GM21786 (cell line): Measurements from ENCODE around the gene B3GNT4.
"Not testable (repeated sequence)": the region's sequence is repeated elsewhere in the genome, so short reads cannot be mapped to it uniquely, and the experiment has no call there.

Experiments
- ATAC-seq: cut with Tn5 transposase; IDR thresholded peaks from one replicate; pipeline ENCODE4 v1.9.1; 2021; ENCODE audit not compliant: unreplicated experiment

B3GNT4 gene

DNA sequence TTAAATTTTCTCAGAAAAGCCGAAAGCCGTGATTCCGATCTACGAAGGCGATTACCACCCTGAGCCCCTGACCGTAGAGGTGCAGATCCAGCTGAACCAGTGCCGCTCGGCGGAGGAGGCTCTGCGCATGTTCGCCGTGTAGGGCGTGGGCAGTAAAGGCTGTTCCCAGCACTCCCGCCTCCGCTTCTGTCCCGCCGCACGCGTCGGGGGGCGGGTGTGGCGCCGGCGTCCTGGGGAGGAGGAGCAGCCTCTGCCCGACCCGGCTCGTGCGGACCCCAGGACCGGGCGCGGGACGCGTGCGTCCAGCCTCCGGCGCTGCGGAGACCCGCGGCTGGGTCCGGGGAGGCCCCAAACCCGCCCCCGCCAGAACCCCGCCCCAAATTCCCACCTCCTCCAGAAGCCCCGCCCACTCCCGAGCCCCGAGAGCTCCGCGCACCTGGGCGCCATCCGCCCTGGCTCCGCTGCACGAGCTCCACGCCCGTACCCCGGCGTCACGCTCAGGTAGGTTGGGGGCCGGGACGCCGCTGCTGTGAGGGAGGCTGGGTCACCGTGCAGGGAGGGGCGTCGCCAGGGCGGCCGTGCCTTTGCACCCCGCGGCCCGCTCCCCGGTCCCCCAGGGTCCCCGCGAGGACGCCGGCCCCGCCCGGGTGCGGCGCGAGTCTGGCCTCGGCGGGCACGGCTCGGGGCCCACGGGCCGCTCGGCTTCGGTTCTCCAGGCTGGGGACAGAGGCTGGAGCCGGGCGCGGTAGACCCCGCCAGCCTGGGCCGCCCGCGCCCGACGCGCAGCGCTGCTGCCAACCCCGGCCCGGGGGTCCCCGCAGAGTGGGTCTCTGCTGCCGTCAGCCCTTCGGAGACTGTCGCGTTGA is at the start of gene B3GNT4:
Gene B3GNT4, plus strand, starts transcription at position 409 of the 866 bp plus-strand sequence. CDS start 910 bp downstream, outside the sequence.
- ATAC-seq: no peak

GRCh38 chr12:122155705-122156104 is 47.8 kb upstream of the B3GNT4 start:
- ATAC-seq: no peak

DNA sequence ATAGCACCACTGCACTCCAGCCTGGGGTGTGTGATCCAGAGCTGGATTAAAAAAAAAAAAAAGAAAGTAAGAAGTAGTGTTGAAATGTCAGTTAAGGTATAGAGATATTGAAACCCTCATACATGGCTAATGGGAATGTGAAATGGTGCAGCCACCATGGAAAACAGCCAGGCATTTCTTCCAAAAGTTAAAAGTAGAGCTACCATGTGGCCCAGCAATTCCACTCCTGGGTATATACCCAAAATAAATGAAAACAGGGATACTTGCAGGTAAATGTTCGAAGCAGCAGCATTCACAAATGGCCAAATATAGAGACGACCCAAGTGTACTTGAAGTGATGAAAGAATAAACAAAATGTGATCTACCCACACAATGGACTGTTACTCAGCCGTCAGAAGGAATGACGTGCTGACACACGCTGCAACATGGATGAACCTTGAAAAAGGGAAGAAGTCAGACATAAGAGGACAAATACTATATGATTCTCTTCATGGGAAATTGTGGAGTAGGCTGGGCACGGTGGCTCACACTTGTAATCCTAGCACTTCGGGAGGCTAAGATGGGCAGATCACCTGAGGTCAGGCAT is 44.7 kb upstream of the B3GNT4 start:
- ATAC-seq: no peak

DNA sequence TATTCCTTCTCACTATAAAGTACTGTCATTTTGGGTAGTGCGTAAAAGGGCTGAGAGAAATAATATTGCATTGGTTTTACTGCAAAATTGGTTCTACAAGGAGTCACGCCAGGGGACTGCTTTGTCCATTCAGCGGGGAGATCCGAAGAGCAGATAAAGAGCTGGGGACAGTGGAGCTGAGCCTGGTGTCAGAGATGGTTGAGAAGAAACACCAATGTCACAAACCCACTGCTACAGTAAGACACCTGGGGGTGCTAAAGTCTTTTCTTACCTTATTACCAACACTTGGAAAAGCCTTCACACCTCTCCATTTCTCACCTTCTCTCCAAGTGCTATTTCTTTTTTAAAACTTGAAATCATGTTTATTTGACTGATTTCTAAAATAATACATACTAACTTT is 43.6 kb upstream of the B3GNT4 start:
- no peak for ATAC-seq

GRCh38 chr12:122160761-122161160 is 42.7 kb upstream of the B3GNT4 start:
- ATAC-seq: no peak

DNA sequence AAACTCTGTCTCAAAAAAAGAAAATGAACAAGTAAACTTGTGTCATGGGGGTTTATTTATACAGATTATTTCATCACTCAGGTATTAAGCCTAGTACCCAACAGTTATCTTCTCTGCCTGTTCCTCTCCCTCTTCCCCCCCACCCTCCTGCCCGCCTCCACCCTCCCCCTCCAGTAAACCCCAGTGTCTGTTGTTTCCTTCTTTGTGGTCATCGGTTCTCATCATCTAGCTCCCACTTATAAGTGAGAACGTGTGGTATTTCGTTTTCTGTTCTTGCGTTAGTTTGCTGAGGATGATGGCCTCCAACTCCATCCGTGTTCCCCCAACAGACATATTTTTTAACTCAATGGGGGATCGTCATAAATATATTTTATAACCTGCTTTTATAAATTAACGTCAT is 41.8 kb upstream of the B3GNT4 start:
- ATAC-seq: no peak

DNA sequence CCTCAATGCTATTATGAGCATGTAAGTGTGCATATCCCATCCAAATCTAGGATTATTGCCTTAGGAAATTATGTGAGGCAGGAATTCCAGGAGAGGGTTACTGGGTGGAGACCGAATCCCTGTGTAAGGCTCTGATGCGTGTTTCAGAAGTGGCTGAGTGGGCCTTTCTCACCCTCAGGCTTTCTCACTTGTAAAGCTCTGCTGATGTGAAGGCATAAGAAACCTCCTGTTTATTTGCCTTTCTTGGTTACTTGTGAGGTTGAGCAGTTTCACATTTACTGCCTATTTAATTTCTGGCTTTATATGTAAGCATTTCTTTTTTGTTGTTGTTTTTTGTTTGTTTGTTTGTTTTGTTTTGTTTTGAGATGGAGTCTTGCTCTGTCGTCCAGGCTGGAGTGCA is 40.5 kb upstream of the B3GNT4 start:
- no peak for ATAC-seq

DNA sequence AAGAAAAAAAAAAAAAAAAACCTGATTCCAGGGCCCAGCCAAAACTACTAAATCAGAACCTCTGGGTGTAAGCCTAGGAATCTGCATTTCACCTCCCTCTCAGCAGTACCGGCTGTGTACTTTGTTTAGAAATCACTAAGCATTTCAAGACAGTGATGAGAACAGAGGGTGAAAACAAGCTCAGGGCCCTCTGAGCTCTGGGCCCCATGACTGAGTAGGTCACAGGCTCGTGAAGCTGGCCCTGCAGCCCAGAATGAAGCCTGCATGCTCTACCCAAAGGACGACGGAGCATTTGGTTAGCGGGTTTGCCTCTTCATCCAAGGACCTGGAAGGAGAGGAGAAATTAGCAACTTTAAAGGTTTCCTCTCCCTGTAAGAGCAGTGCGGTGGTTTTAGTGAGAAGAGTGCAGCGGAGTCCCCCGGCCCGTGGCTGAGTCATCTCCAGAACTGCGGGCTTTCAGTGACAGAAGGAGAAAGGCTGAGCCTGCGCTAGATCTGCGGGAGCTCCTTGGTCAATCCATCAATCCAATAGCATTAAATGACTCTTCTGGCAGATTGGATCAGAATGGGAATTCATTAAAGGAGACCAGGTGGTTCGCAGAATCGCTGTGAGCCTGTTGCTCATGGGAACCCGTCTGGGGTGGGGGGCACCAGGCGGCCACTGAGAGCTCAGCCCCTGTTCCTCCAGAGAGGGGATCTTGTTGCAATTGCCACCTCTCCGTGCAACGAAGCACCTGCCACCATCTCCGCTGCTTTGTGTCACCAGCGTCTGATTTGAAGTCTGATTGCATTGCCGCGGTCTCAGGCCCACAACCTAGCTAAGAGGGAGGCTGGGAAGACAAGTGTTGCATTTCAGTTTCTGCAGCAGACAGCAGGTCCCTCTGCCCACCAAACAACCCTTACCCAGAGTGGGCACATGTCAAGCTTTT is 36.8 kb upstream of the B3GNT4 start:
- no peak for ATAC-seq

- ATAC-seq: no peak
These were observed 36.1 kb upstream of the B3GNT4 start for GRCh38 chr12:122167356-122167925.

- ATAC-seq: no peak
These were observed 35.0 kb upstream of the B3GNT4 start for GRCh38 chr12:122168492-122168891.

- ATAC-seq: no peak
These were observed 32.1 kb upstream of the B3GNT4 start for GRCh38 chr12:122171399-122171798.

GRCh38 chr12:122172262-122172939 is 31.1 kb upstream of the B3GNT4 start:
- ATAC-seq: no peak

DNA sequence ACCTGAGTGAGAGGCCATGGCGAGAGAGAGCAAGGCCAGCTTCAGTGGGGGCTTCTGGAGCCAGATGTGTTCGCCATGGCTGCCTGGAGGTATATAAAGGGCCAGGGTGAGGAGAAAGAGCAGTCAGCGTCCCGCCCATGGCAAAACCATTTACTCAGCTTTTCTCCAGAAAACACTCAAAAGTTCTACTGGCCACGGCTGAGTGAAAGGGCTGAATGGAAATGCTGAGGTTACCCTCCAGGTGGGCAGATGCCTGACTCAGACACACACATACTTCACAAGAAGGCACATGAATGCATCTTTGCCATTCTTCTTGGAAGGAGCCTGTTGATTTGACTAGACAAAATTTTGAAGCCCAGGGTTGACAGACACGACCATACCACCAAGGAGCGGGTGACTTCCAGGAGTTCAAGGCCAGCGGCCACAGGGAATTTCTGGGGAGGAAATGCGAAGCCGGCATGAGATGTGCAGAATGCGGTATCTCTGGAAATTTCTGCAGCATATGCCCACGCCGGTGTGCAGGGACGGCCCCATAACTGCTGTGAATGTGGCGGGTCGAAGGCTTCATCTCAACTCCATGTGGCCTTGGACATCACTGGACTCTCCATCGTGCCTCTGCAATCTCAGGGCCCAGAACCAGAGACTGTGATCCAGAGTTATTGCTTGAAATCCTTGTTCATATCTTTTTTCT is 29.2 kb upstream of the B3GNT4 start, which contains the start of gene IL31:
Gene IL31, minus strand, starts transcription at position 67 of the 691 bp plus-strand sequence. Its CDS starts 49 bp downstream, at position 18.
- no peak for ATAC-seq

GRCh38 chr12:122176473-122176872 is 27.0 kb upstream of the B3GNT4 start:
- ATAC-seq: not testable (repeated sequence)

GRCh38 chr12:122182887-122183587 is 20.5 kb upstream of the B3GNT4 start, which contains the start of gene LRRC43:
TSS of gene LRRC43 (plus strand) at chr12:122183123. CDS start at chr12:122183145, 22 bp downstream.
- ATAC-seq: no peak

DNA sequence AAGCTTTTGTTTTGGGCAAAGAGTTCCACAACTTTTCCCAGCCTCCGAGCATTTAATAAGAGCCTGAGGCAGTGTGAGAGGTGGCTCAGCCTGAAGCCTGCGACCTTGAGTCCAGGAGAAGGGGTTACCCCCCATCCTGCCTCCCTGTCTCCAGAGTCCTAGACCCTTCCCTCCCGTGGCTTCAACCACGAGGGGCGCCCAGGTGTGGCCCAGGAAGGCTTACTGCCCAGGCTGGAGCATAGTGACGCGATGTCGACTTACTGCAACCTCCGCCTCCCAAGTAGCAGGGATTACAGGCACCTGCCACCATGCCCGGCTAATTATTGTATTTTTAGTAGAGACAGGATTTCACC is 19.9 kb upstream of the B3GNT4 start:
- no peak for ATAC-seq

DNA sequence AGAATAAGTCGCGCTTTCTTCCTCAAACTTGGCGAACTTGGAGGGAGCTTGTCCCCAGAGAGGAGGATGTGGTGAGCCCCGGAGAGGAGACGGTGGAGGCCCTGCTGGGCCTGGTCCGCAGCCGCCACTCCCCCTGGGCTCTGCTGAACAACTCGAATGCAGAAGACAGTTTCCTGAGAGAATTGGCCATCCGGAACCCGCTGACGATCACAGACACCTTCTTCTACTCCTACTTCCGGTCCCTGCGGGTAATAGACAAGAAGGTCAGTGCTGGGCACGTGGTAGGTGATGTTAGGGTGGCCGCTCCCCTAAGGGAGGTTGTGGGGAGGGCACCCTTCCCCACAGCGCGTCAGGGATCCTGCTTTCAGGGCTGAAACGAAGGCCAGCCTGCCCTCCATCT is 19.0 kb upstream of the B3GNT4 start:
- no peak for ATAC-seq

DNA sequence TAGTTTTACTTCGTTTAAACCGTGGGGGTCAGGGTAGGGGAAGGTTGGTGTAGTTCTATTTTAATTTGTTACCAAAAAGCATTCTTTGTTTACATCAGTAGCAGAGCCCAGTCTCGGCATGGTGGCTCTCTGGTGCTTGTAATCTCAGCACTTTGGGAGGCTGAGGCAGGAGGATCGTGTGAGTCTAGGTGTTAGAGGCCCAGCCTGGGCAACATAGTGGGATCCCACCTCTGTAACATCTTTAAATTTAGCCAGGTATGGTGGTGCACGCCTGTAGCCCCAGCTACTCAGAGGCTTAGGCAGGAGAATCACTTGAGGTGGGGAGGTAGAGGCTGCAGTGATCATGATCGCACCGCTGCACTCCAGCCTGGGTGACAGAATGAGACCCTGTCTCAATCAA is 18.4 kb upstream of the B3GNT4 start:
- ATAC-seq: no peak

DNA sequence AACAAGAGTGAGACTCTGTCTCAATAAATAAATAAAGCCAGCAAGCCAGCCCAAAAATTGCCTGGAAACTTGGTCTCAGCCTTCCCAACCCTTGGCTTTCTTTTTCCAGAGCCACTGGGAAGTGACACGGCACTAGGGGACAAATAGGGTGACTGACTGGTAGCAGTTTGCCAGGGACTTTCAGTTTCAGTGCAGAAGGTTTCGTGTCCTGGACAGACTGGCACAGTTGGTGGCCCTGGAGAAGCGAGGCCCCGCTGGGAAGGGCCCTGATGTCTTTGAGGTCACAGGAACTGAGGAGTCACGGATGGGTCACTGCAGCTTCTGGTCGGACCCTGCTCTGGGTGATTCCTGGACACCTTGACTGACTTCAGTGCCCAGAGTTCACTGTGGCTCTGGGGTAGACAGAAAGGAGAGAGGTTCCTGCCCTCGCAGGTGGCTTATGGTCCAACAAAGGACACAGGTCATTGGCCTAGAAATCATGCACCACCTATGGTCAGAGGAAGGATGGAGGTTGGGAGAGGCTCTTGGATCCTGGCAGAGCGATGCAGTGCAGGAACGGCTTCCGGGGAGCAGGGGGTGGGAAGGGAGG is 17.9 kb upstream of the B3GNT4 start:
- ATAC-seq: no peak
